NCI-H2107 (cell line): ENCODE results near the gene ISLR2.
"Not testable (repeated sequence)": the region's sequence is repeated elsewhere in the genome, so short reads cannot be mapped to it uniquely, and the experiment has no call there.

Experiments used
- DNase-seq: peaks from one replicate; lab custom pipeline; 2025; lab: John Stamatoyannopoulos, UW

The ISLR2 gene

GRCh38 chr15:74156678-74157411 lies 26.5 kb downstream of the ISLR2 start:
- DNase-seq = no peak

- DNase-seq = no peak
Measured at GRCh38 chr15:74157868-74158827, 27.8 kb downstream of the ISLR2 start.

GRCh38 chr15:74158855-74159650 lies 28.7 kb downstream of the ISLR2 start:
- no peak for DNase-seq

GRCh38 chr15:74159773-74160172 lies 29.4 kb downstream of the ISLR2 start:
- no peak for DNase-seq

- DNase-seq = not testable (repeated sequence)
Measured at GRCh38 chr15:74160390-74160789, 30.0 kb downstream of the ISLR2 start.

- not testable (repeated sequence) for DNase-seq
Measured at GRCh38 chr15:74162195-74162536, 31.8 kb downstream of the ISLR2 start.

GRCh38 chr15:74165461-74165860 lies 35.1 kb downstream of the ISLR2 start:
- no peak for DNase-seq

GRCh38 chr15:74167891-74168331 lies 37.5 kb downstream of the ISLR2 start:
- no peak for DNase-seq

- DNase-seq = no peak
Measured at GRCh38 chr15:74168711-74169126, 38.3 kb downstream of the ISLR2 start.

GRCh38 chr15:74170071-74170844 lies 39.9 kb downstream of the ISLR2 start:
- DNase-seq = no peak

GRCh38 chr15:74170875-74171578 lies 40.6 kb downstream of the ISLR2 start:
- DNase-seq = no peak

GRCh38 chr15:74171965-74172541 lies 41.7 kb downstream of the ISLR2 start:
- no peak for DNase-seq

- DNase-seq = no peak
Measured at GRCh38 chr15:74172701-74173379, 42.5 kb downstream of the ISLR2 start.

- DNase-seq = no peak
Measured at GRCh38 chr15:74173380-74174218, 43.2 kb downstream of the ISLR2 start, which contains the start of gene ISLR. TSS of gene ISLR (plus strand) at chr15:74173710. CDS start at chr15:74174859, 1,149 bp downstream.

- no peak for DNase-seq
Measured at GRCh38 chr15:74174219-74174957, 44.0 kb downstream of the ISLR2 start.

- no peak for DNase-seq
Measured at GRCh38 chr15:74174958-74175253, 44.5 kb downstream of the ISLR2 start.

GRCh38 chr15:74175271-74176191 lies 45.1 kb downstream of the ISLR2 start:
- DNase-seq = no peak
